ENCODE measurements around the gene SLC5A5.

The SLC5A5 gene

DNA sequence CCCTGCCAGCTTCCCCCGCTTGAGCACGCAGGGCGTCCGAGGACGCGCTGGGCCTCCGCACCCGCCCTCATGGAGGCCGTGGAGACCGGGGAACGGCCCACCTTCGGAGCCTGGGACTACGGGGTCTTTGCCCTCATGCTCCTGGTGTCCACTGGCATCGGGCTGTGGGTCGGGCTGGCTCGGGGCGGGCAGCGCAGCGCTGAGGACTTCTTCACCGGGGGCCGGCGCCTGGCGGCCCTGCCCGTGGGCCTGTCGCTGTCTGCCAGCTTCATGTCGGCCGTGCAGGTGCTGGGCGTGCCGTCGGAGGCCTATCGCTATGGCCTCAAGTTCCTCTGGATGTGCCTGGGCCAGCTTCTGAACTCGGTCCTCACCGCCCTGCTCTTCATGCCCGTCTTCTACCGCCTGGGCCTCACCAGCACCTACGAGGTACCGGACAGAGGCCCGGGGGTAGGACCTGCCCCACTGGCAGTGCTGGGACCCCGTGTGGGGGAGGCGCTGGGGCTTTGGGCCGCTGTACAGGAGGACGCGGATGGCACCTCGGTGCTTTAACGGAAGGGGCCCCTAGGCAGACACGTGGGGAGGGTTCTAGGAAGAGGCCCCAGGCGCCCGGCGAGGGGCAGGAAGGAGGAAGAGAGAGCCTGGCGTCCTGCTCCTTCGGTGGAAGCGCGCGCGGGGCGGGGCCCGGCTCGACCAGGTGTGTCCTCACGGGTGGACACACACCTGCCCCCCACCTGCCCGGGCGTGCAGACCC lies 681 bp downstream of the SLC5A5 start:
- Histone ChIP-seq H3K9me3 (no peaks in the 10 kb centered on the region), H3K4me3 (ENCODE audit: low read depth in 1 of 2, low read length in 1 of 2) (peak overlapping the region; percentile 44), H3K27ac (no peak overlapping the region), H3K36me3 (no peaks in the 10 kb centered on the region), H3K27me3 (peaks cover 58% of the 10 kb centered on the region), H3K4me1 (ENCODE audit: control insufficient read depth in 1 of 2, insufficient read depth in 1 of 2, low read depth in 1 of 2, low read length in 1 of 2) (peaks cover 28 to 31% of the 10 kb centered on the region in 2 experiments)
- TF ChIP-seq, protein P1, sequence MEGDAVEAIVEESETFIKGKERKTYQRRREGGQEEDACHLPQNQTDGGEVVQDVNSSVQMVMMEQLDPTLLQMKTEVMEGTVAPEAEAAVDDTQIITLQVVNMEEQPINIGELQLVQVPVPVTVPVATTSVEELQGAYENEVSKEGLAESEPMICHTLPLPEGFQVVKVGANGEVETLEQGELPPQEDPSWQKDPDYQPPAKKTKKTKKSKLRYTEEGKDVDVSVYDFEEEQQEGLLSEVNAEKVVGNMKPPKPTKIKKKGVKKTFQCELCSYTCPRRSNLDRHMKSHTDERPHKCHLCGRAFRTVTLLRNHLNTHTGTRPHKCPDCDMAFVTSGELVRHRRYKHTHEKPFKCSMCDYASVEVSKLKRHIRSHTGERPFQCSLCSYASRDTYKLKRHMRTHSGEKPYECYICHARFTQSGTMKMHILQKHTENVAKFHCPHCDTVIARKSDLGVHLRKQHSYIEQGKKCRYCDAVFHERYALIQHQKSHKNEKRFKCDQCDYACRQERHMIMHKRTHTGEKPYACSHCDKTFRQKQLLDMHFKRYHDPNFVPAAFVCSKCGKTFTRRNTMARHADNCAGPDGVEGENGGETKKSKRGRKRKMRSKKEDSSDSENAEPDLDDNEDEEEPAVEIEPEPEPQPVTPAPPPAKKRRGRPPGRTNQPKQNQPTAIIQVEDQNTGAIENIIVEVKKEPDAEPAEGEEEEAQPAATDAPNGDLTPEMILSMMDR (IDR thresholded peaks at IDR 0.05), result no peak

DNA sequence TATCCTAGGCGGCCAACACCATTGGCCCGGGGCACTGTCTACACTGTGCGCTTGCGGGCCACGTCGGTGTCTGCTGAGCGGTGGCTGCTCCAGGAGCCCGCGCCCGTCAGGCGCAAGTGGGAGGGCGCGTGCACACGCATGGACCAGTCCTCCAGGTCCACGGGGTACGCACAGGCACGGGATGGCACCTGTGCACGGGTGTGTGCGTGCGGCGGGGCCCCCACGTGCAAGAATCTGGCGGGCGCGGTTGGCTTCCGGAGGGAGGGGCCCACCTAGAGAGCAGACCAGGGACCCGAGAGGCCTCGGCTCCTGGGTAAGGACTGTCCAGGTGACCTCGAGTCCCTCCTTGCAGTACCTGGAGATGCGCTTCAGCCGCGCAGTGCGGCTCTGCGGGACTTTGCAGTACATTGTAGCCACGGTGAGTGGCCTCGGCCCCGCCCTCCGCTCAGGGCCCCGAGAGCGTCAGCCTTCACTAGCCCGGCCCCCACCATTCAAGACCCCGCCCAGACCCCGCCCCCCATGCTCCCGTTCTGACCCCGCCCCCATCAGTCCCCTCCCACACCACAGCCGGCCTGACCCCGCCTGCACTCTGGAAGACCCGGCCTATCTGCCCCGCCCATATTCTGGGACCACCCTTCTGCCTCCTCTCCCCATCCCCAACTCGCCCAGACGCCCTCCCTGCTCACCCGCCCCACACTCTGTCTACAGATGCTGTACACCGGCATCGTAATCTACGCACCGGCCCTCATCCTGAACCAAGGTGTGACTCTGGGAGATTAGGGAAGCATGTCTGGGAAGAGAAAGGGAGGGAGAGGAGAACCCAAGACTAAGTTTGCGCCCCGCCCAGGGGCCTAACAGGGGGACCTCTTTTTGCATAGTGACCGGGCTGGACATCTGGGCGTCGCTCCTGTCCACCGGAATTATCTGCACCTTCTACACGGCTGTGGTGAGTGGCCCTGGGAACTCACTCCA lies 2.3 kb downstream of the SLC5A5 start:
- peak overlapping the region; percentile 35 to 50 for H3K4me3 ChIP-seq (ENCODE audit: low read depth in 1 of 2, low read length in 1 of 2)
- no peak overlapping the region for H3K27ac ChIP-seq
- no peaks in the 10 kb centered on the region for H3K9me3 ChIP-seq
- no peaks in the 10 kb centered on the region for H3K36me3 ChIP-seq
- peaks cover 28 to 31% of the 10 kb centered on the region in 2 experiments for H3K4me1 ChIP-seq (ENCODE audit: control insufficient read depth in 1 of 2, insufficient read depth in 1 of 2, low read depth in 1 of 2, low read length in 1 of 2)
- peaks cover 63% of the 10 kb centered on the region for H3K27me3 ChIP-seq
- TF ChIP-seq, protein P1 (IDR thresholded peaks at IDR 0.05), result no peak

DNA sequence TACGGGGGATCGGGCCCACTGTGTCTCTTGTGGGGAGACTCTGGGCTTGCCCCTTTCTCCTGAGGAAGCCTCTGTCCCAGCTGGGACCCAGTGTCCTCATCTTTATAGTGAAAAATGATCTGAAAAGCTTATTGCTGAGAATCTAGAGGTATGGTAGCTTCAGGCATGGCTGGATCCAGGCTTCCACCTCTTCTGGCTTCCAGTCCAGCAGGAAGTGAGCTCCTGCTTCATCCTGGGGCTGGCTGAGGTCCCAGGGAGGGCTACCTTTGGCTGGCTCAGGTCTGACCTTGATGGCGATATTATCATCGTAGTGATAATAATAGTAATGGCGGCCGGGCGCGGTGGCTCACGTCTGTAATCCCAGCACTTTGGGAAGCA lies 3.0 kb downstream of the SLC5A5 start:
- TF ChIP-seq, protein P1 (IDR thresholded peaks at IDR 0.05), result no peak
- peaks cover 28 to 31% of the 10 kb centered on the region in 2 experiments for H3K4me1 ChIP-seq (ENCODE audit: control insufficient read depth in 1 of 2, insufficient read depth in 1 of 2, low read depth in 1 of 2, low read length in 1 of 2)
- no peak overlapping the region for H3K27ac ChIP-seq
- H3K36me3 ChIP-seq, result no peaks in the 10 kb centered on the region
- H3K27me3 ChIP-seq, result peaks cover 63% of the 10 kb centered on the region
- H3K4me3 ChIP-seq (ENCODE audit: low read depth in 1 of 2, low read length in 1 of 2), result no peak overlapping the region
- H3K9me3 ChIP-seq, result no peaks in the 10 kb centered on the region

DNA sequence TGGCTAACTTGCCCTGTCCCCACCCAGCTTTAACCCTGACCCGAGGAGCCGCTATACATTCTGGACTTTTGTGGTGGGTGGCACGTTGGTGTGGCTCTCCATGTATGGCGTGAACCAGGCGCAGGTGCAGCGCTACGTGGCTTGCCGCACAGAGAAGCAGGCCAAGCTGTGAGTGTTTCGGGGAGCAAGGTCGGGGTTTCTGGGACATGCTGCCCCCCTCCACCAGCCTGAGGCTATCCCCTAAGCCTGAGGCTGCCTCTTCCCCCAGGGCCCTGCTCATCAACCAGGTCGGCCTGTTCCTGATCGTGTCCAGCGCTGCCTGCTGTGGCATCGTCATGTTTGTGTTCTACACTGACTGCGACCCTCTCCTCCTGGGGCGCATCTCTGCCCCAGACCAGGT lies 6.0 kb downstream of the SLC5A5 start:
- no peaks in the 10 kb centered on the region for H3K9me3 ChIP-seq
- peaks cover 40% of the 10 kb centered on the region for H3K27me3 ChIP-seq
- no peak overlapping the region for H3K27ac ChIP-seq
- TF ChIP-seq, protein P1 (IDR thresholded peaks at IDR 0.05), result no peak
- no peak overlapping the region for H3K4me3 ChIP-seq (ENCODE audit: low read depth in 1 of 2, low read length in 1 of 2)
- H3K36me3 ChIP-seq, result no peaks in the 10 kb centered on the region
- peaks cover 13 to 17% of the 10 kb centered on the region in 2 experiments for H3K4me1 ChIP-seq (ENCODE audit: control insufficient read depth in 1 of 2, insufficient read depth in 1 of 2, low read depth in 1 of 2, low read length in 1 of 2)

DNA sequence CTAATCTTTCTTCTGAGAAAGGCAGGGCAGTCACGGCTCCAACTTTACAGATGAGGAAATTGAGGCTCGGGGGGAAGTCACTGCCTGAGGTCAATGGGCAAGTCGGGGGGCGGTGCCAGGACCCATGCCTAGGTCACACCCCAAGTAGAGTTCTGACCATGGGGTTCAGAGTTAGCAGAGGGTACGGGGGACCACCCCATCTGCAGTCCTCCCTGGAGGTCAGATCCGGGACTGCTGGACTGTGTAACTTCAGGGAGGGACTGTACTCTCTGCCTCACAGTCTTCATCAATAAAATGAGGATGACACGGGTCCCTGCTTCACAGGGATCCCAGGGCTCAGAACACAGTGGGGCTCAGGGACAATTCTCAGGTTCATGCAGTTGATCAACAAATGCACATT lies 7.7 kb downstream of the SLC5A5 start:
- H3K4me3 ChIP-seq (ENCODE audit: low read depth in 1 of 2, low read length in 1 of 2), result no peak overlapping the region
- peaks cover 22% of the 10 kb centered on the region for H3K27me3 ChIP-seq
- TF ChIP-seq, protein P1 (IDR thresholded peaks at IDR 0.05), result no peak
- H3K9me3 ChIP-seq, result no peaks in the 10 kb centered on the region
- no peaks in the 10 kb centered on the region for H3K4me1 ChIP-seq (ENCODE audit: control insufficient read depth in 1 of 2, insufficient read depth in 1 of 2, low read depth in 1 of 2, low read length in 1 of 2)
- H3K27ac ChIP-seq, result no peak overlapping the region
- H3K36me3 ChIP-seq, result no peaks in the 10 kb centered on the region

Measured in neutrophil (primary cell).